ENCODE results near the gene YTHDF1.
"Not testable (repeated sequence)": the region's sequence is repeated elsewhere in the genome, so short reads cannot be mapped to it uniquely, and the experiment has no call there.

YTHDF1 gene

GRCh38 chr20:63225082-63225454, 9.1 kb upstream of the YTHDF1 start:
- no peaks in the 10 kb centered on the region for H3K36me3 Mint-ChIP-seq (ENCODE audit: low read depth)
- H3K27me3 Mint-ChIP-seq: peaks cover 17% of the 10 kb centered on the region
- H3K27ac Mint-ChIP-seq: no peak overlapping the region

GRCh38 chr20:63224412-63225081, 8.6 kb upstream of the YTHDF1 start:
- Mint-ChIP-seq H3K4me3 (no peak overlapping the region), H3K27me3 (peaks cover 13% of the 10 kb centered on the region), H3K4me1 (no peaks in the 10 kb centered on the region), H3K27ac (no peak overlapping the region), H3K36me3 (ENCODE audit: low read depth) (no peaks in the 10 kb centered on the region), H3K9me3 (no peaks in the 10 kb centered on the region)
- no peak for DNase-seq
- ATAC-seq: no peak

More at GRCh38 chr20:63225082-63225454, 9.1 kb upstream of the YTHDF1 start:
- no peak overlapping the region for H3K4me3 Mint-ChIP-seq
- no peaks in the 10 kb centered on the region for H3K4me1 Mint-ChIP-seq
- no peak for ATAC-seq
- DNase-seq: no peak
- no peaks in the 10 kb centered on the region for H3K9me3 Mint-ChIP-seq

GRCh38 chr20:63223826-63224207, 7.9 kb upstream of the YTHDF1 start:
- H3K9me3 Mint-ChIP-seq: no peaks in the 10 kb centered on the region
- ATAC-seq: no peak
- no peaks in the 10 kb centered on the region for H3K4me1 Mint-ChIP-seq
- H3K4me3 Mint-ChIP-seq: no peak overlapping the region
- no peaks in the 10 kb centered on the region for H3K36me3 Mint-ChIP-seq (ENCODE audit: low read depth)
- H3K27ac Mint-ChIP-seq: no peak overlapping the region
- no peak for DNase-seq
- peaks cover 6% of the 10 kb centered on the region for H3K27me3 Mint-ChIP-seq

- Mint-ChIP-seq H3K4me1 (no peaks in the 10 kb centered on the region), H3K27ac (no peak overlapping the region), H3K4me3 (no peak overlapping the region), H3K36me3 (ENCODE audit: low read depth) (no peaks in the 10 kb centered on the region), H3K9me3 (no peaks in the 10 kb centered on the region), H3K27me3 (peaks cover 6% of the 10 kb centered on the region)
- DNase-seq (peak; percentile 57), ATAC-seq (peak; percentile 41)
Observed at GRCh38 chr20:63223121-63223825, 7.3 kb upstream of the YTHDF1 start.

- H3K27me3 Mint-ChIP-seq: peaks cover 6% of the 10 kb centered on the region
Observed at GRCh38 chr20:63222541-63222940, 6.6 kb upstream of the YTHDF1 start.

DNA sequence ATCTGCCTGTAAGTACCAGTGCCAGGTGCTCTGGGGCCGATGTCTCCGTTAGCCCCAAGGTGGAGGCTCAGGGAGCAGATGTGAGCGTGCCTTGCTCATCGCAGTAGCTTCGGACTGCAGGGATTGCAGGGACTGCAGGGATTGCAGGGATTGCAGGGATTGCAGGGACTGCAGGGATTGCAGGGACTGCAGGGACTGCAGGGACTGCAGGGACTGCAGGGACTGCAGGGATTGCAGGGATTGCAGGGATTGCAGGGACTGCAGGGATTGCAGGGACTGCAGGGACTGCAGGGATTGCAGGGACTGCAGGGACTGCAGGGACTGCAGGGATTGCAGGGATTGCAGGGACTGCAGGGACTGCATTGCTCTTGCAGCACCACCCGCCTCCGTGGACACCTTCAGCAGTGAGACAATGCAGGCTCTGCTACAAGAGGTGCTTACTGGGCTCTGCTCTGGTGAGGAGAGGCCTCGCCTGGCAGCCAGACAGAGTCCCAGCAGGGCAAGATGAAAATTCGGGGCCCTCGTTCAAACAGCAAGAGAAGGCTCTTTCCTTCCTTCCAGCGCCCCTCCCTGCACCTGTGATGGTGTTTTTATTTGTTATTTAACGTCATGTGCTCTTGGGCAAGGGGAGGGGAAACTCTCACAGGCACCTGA, 5.6 kb upstream of the YTHDF1 start:
- not testable (repeated sequence) for H3K36me3 Mint-ChIP-seq (ENCODE audit: low read depth); H3K4me1 Mint-ChIP-seq; H3K4me3 Mint-ChIP-seq; H3K27ac Mint-ChIP-seq; ATAC-seq; H3K27me3 Mint-ChIP-seq; DNase-seq; H3K9me3 Mint-ChIP-seq

More at GRCh38 chr20:63222541-63222940, 6.6 kb upstream of the YTHDF1 start:
- Mint-ChIP-seq H3K9me3 (no peaks in the 10 kb centered on the region), H3K4me1 (no peaks in the 10 kb centered on the region), H3K36me3 (ENCODE audit: low read depth) (no peaks in the 10 kb centered on the region), H3K27ac (no peak overlapping the region), H3K4me3 (no peak overlapping the region)
- DNase-seq: no peak
- ATAC-seq: no peak

GRCh38 chr20:63220696-63221399, 4.9 kb upstream of the YTHDF1 start:
- Mint-ChIP-seq H3K27ac (no peak overlapping the region), H3K9me3 (no peaks in the 10 kb centered on the region), H3K36me3 (ENCODE audit: low read depth) (no peaks in the 10 kb centered on the region), H3K4me1 (peaks cover 7% of the 10 kb centered on the region), H3K27me3 (peaks cover 6% of the 10 kb centered on the region), H3K4me3 (no peak overlapping the region)
- no peak for ATAC-seq
- no peak for DNase-seq

DNA sequence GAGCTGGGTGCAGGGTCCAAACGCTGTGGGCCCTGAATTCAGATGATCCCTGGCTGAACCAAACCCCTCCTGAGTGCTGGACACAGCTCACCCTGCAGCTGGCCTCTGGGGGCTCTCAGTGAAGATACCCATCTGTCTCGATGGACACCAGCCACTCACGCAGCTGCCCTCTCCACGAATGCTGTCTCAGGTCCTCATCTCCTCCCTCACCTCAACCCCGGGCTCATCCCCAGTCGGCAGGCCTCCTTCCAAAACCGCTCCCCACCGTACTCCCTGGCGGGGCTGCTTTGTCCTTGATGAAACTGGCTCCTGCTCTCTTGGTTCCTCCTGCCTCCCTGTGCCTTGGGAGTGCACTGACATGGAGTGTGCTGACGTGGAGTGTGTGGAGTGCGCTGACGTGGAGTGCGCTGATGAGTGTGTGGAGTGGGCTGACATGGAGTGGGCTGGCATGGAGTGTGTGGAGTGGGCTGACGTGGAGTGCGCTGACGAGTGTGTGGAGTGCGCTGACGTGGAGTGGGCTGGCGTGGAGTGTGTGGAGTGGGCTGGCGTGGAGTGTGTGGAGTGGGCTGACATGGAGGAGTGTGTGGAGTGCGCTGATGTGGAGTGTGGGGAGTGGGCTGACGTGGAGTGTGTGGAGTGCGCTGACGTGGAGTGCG, 4.1 kb upstream of the YTHDF1 start:
- no peak overlapping the region for H3K27ac Mint-ChIP-seq
- ATAC-seq: no peak

DNA sequence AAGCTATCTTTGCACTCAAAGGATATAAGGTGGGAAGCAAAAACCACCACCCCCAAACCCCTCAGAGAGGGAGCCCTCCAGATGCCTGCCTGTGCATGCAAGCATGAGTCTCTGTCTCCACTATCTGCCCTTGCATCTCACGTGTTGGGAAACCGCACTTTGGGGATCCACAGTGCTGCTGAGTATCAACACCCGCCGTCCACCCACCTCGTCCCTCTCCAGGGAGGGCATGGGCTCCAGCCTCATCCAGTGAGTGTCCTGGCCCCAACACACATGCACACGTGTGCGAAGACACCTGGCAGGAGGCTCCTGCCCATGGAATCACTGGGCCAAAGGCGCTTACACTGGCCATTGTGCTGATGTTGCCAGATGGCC, 3.5 kb upstream of the YTHDF1 start:
- Mint-ChIP-seq H3K27ac (no peak overlapping the region), H3K27me3 (peaks cover 6% of the 10 kb centered on the region), H3K4me3 (no peak overlapping the region), H3K9me3 (no peaks in the 10 kb centered on the region), H3K36me3 (ENCODE audit: low read depth) (peaks cover 10% of the 10 kb centered on the region), H3K4me1 (peaks cover 16% of the 10 kb centered on the region)
- DNase-seq (no peak), ATAC-seq (no peak)

More for the DNA sequence above, 4.1 kb upstream of the YTHDF1 start:
- peaks cover 6% of the 10 kb centered on the region for H3K27me3 Mint-ChIP-seq
- peaks cover 10% of the 10 kb centered on the region for H3K4me1 Mint-ChIP-seq
- no peak for DNase-seq
- H3K36me3 Mint-ChIP-seq (ENCODE audit: low read depth): peaks cover 5% of the 10 kb centered on the region
- no peak overlapping the region for H3K4me3 Mint-ChIP-seq
- H3K9me3 Mint-ChIP-seq: no peaks in the 10 kb centered on the region

GRCh38 chr20:63218701-63219446, 2.9 kb upstream of the YTHDF1 start:
- H3K36me3 Mint-ChIP-seq (ENCODE audit: low read depth): peaks cover 16% of the 10 kb centered on the region
- H3K4me3 Mint-ChIP-seq: no peak overlapping the region
- peaks cover 6% of the 10 kb centered on the region for H3K27me3 Mint-ChIP-seq
- H3K9me3 Mint-ChIP-seq: no peaks in the 10 kb centered on the region
- peaks cover 21% of the 10 kb centered on the region for H3K4me1 Mint-ChIP-seq
- DNase-seq (no peak), ATAC-seq (no peak)
- H3K27ac Mint-ChIP-seq: no peak overlapping the region

DNA sequence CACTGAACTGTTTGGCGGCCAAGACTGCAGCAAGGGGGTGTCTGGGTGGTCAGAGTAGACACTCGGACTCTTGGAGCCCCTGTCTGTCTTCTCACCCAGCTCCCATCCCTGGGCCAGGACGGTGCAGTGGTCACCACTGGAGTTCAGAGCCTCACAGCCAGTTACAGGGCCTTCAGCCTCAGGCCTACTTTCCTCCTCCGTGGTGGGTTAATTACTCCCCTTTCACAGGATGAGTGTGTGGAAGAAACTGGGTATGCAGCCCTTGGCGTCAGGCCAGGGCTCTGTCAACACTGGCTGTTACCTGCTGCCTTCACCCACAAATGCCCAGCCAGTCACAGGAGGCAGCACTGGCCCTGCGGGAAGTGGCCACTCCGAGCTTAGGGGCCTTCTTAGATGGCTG, 1.8 kb upstream of the YTHDF1 start:
- no peak for DNase-seq
- no peak for ATAC-seq
- Mint-ChIP-seq H3K27me3 (peaks cover 5% of the 10 kb centered on the region), H3K9me3 (no peaks in the 10 kb centered on the region), H3K27ac (no peak overlapping the region), H3K36me3 (ENCODE audit: low read depth) (peaks cover 25% of the 10 kb centered on the region), H3K4me3 (no peak overlapping the region), H3K4me1 (peaks cover 31% of the 10 kb centered on the region)

DNA sequence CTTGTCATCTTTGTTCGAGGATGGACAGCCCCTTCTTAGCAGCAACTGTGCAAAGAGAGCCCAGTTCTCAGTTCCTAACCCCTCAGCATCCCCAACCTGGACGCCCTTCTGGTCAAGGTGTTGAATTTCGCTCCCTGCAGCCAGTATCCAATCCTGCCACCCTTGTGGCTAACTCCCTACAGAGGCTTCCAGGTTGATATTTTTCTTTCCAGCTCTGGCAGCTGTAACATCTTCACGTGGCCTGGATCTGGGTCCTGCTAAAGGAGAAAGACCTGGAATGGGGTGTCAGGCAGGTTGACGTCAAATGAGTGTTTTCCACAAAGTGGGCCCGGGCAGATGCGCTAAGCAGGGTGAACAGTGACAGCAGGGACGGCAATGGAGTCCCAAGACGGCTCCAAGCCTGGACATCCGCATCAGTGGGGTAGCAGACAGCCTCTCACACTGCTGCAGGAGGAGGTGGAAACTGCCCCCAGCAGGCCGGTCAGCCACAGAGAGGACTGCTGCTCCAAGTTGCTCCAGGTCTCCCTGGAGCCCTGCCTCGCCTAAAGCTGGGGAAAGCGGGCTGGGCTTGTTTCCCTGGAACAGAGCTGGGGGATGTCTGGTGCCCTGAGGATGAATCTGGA, 1.0 kb upstream of the YTHDF1 start:
- Mint-ChIP-seq H3K4me1 (peaks cover 39% of the 10 kb centered on the region), H3K9me3 (no peaks in the 10 kb centered on the region), H3K27me3 (peaks cover 5% of the 10 kb centered on the region), H3K36me3 (ENCODE audit: low read depth) (peaks cover 32% of the 10 kb centered on the region), H3K27ac (peak overlapping the region; percentile 81), H3K4me3 (peak overlapping the region; percentile 97)
- DNase-seq: no peak
- no peak for ATAC-seq

Data from activated naive CD8-positive, alpha-beta T cell treated with anti-CD3 and anti-CD28 coated beads, Interleukin-2, amount 50 U/mL, for 24 hours (primary cell).